ENCODE data around the gene ARHGEF4. TPM values are rescaled to one million over a fixed set of nuclear protein-coding genes. Genes with fewer than 3 reads are reported as not detected.

Gene ARHGEF4
- total and polyA plus RNA-seq, 10 of the 15 experiments (the other 5 are each of a cell fraction or from before 2014, with no cell fraction given): 0.02 to 0.24 (median 0.16) TPM; not detected in 6

DNA sequence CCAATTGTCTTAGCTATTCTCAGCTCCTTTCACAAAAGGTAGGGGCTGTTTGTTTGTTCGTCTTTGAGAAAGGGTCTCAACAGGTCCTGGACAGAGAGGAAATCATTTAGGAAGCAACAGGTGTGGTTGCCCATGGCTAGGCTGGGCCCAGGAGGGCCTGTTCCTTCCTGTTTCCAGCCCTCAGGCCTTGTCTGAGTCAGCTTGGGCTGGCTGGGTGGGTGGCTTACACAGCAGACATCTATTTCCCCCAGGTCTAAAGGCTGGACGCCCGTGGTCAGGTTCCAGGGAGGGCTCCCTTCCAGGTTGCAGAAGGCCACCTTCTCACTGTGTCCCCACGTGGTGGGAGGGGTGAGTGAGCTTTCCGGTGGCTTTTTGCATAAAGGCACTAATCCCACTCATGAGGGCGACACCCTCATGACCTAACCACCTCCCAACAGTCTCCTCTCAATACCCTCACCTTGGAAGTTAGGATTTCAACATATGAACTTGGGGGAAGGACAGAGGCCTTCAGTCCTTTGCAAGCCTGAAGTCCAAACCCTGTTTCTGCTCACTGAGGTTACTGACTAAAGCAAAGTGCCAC is 45.5 kb downstream of the ARHGEF4 start:
- POLR2A ChIA-PET: no interaction called here
- H4K20me1 ChIP-seq (ENCODE audit: control insufficient read depth, insufficient read depth): no peaks in the 10 kb centered on the region
- no peaks in the 10 kb centered on the region for H3K36me3 ChIP-seq (ENCODE audit: control insufficient read depth in 2 of 2, insufficient read depth in 2 of 2, low read length in 1 of 2)
- WGBS (ENCODE audit: insufficient coverage, insufficient replicate concordance, low lambda C conversion rate, missing lambda C conversion rate): 18% methylated on average over 6 of the region's 6 CpGs
- BruUV-seq (replicated peaks): no TSS peak
- no peak overlapping the region for H3K27ac ChIP-seq (ENCODE audit: control insufficient read depth, insufficient read depth)
- DNase-seq (ENCODE audit: low read depth, low spot score) (no peak), FAIRE-seq (no peak), ATAC-seq (no peak)
- no peak overlapping the region for H3K4me3 ChIP-seq
- no peak overlapping the region for H3K9ac ChIP-seq (ENCODE audit: control insufficient read depth, insufficient read depth, low read length)
- CTCF ChIA-PET: interaction anchor here (1.5 kb wide), 1 partner anchor 85 kb away, joined by 7 read pairs; no protein-coding TSS in a partner anchor
- no peaks in the 10 kb centered on the region for H3K4me1 ChIP-seq (ENCODE audit: control insufficient read depth, insufficient read depth, low read length)
- H3K9me3 ChIP-seq (replicated peaks; ENCODE audit: control insufficient read depth, insufficient read depth, low read length): no peaks in the 10 kb centered on the region
- intact Hi-C loops (cut with micrococcal nuclease; ENCODE audit: unreplicated experiment) (no loop called here), in situ Hi-C loops (cut with MboI) (no loop called here)
- no peak overlapping the region for H2AFZ ChIP-seq (ENCODE audit: control insufficient read depth, low read depth, low read length)
- RAD21 ChIA-PET (ENCODE audit: unreplicated experiment): no interaction called here
- H3K27me3 ChIP-seq (replicated peaks in 1 of 2; ENCODE audit: control insufficient read depth in 2 of 2, insufficient read depth in 2 of 2, low read length in 1 of 2): no peaks in the 10 kb centered on the region; a peak in 1 of 4 replicates
- no peaks in the 10 kb centered on the region for H3K79me2 ChIP-seq (ENCODE audit: control insufficient read depth, insufficient read depth, low read length)
- no peak overlapping the region for H3K4me2 ChIP-seq (ENCODE audit: control insufficient read depth, insufficient read depth)
- SMC1A ChIA-PET (ENCODE audit: uncharacterized antibody, unreplicated experiment): interaction anchor here (0.9 to 1.4 kb wide), 3 partner anchors 8 to 60 kb away, joined by 3 to 5 read pairs (median 3); no protein-coding TSS in a partner anchor
- TF ChIP-seq RUNX3 (IDR thresholded peaks at IDR 0.05; ENCODE audit: low read length) (no peak), NRF1 (conservative IDR thresholded peaks at IDR 0.05; ENCODE audit: low read depth, low read length) (no peak), TCF12 (IDR thresholded peaks at IDR 0.05; ENCODE audit: low read depth, low read length) (no peak), HCFC1 (IDR thresholded peaks at IDR 0.05; ENCODE audit: low read length) (no peak), IRF4 (IDR thresholded peaks at IDR 0.05; ENCODE audit: low read depth, low read length) (no peak), FOXK2 (IDR thresholded peaks at IDR 0.05) (no peak), ETV6 (conservative IDR thresholded peaks at IDR 0.05 in 1 of 2, IDR thresholded peaks at IDR 0.05 in 1 of 2; ENCODE audit: borderline replicate concordance in 1 of 2, low read depth in 1 of 2) (no peak), ZNF622 (IDR thresholded peaks at IDR 0.05) (no peak), NFXL1 (IDR thresholded peaks at IDR 0.05; ENCODE audit: borderline replicate concordance) (no peak), TCF7 (IDR thresholded peaks at IDR 0.05; ENCODE audit: borderline replicate concordance) (no peak), CTCF (IDR thresholded peaks at IDR 0.05 in 2 of 3, conservative IDR thresholded peaks at IDR 0.05 in 1 of 3; ENCODE audit: control insufficient read depth in 2 of 3, extremely low read depth in 1 of 3, insufficient read depth in 1 of 3, low read depth in 3 of 3, low read length in 3 of 3) (no peak), CUX1 (IDR thresholded peaks at IDR 0.05; ENCODE audit: insufficient replicate concordance, low read depth, low read length) (no peak), POU2F2 (IDR thresholded peaks at IDR 0.05; ENCODE audit: borderline replicate concordance, low read depth, low read length) (no peak), FOS (IDR thresholded peaks at IDR 0.05; ENCODE audit: borderline replicate concordance, extremely low read depth, insufficient read length) (no peak), YY1 (IDR thresholded peaks at IDR 0.05; ENCODE audit: low read depth, low read length) (no peak), ZNF217 (IDR thresholded peaks at IDR 0.05) (no peak)
- TF ChIP-seq, protein P1, sequence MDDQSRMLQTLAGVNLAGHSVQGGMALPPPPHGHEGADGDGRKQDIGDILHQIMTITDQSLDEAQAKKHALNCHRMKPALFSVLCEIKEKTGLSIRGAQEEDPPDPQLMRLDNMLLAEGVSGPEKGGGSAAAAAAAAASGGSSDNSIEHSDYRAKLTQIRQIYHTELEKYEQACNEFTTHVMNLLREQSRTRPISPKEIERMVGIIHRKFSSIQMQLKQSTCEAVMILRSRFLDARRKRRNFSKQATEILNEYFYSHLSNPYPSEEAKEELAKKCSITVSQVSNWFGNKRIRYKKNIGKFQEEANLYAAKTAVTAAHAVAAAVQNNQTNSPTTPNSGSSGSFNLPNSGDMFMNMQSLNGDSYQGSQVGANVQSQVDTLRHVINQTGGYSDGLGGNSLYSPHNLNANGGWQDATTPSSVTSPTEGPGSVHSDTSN (IDR thresholded peaks at IDR 0.05; ENCODE audit: insufficient replicate concordance, low read depth, low read length): no peak
